Measurements from ENCODE around the gene NCF1. TPM values are rescaled to one million over a fixed set of nuclear protein-coding genes. Genes with fewer than 3 reads are reported as not detected.
A peak's percentile ranks its signal among the peaks of the same experiment; 100 is the strongest.
"Not testable (repeated sequence)": the region's sequence is repeated elsewhere in the genome, so short reads cannot be mapped to it uniquely, and the experiment has no call there.

NCF1 gene
- total and polyA plus RNA-seq, 2 donors from 2014 or later: 0.92 to 8.4 TPM

DNA sequence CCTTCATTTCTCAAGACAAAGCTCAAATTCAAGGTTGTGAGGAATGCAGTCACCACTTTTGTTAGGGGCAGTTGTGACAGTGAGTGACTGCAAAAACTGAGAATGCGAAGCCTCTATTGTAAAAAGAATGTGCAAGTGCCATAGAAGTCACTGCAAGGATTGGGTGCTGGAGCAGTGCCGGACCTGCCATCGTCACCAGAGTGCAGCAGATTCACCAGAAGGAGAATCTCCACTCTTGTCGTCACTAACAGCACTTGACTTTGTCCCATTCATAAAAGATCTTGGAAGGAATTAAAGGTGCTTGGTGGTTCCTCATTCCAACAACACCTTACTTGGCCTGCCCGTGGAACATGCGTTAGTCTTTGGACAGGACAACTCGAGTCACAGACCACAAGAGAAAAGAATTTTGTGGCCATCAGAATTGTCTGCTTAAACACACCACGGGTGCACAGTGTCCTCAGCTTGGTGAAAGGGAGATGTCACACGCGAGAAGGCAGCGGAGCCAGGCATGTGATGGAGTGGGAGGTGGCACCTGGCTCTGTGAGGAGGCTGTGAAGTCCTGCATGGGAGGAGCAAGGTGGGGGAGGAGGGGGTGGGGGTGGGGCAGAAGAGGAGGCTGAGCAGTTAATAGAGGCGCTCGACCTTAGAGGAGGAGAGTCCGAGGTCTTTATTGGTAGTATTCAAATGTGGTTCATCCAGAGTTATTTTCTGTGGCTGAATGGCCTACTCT lies 33.7 kb upstream of the NCF1 start:
- H3K4me3 ChIP-seq (ENCODE audit: low read length in 3 of 3); H3K27me3 ChIP-seq (ENCODE audit: control insufficient read depth, insufficient read depth, low read length); H3K9me3 ChIP-seq (ENCODE audit: control insufficient read depth in 2 of 3, insufficient read depth in 1 of 3, low read length in 3 of 3); intact Hi-C loops (cut with DNase I); H3K4me1 ChIP-seq (ENCODE audit: control insufficient read depth in 2 of 3, insufficient read depth in 2 of 3, low read depth in 1 of 3, low read length in 3 of 3); H3K27ac ChIP-seq (ENCODE audit: low read depth in 2 of 2, low read length in 2 of 2); H3K9ac ChIP-seq (ENCODE audit: low read length in 3 of 3); DNase-seq; H3K36me3 ChIP-seq (ENCODE audit: control insufficient read depth in 2 of 3, insufficient read depth in 3 of 3, low read length in 3 of 3); FAIRE-seq: not testable (repeated sequence)

DNA sequence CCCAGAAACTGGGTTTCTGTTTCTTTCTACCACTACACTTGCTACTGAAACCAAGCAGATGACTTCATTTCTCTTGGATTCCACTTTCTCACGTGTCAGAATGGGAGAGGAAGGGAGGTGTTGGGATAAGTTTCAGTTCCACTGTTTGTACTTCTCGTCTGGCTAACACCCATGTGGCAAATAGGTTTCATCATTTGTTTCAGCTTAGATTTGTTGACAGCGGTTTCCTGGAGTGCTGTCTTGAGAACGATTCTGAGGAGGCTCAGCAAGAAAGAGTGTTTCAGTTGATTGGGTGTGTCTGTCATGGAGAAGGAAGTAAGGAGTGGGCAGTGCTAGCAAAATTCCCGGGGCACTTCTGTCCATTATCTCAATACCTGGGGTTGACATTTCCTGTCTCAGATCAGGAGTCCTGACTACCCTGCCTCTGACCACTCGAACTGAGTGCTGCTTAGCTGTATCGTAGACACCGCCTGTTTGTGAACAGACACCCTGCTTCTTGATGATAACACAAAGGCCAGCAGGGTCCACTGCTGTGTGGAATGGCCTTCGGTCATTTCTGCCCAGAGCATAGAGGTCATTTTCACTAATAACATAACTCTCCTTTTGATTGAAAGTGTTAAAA lies 29.8 kb upstream of the NCF1 start:
- FAIRE-seq; H3K4me3 ChIP-seq (ENCODE audit: low read length in 3 of 3); H3K9me3 ChIP-seq (ENCODE audit: control insufficient read depth in 2 of 3, insufficient read depth in 1 of 3, low read length in 3 of 3); H3K4me1 ChIP-seq (ENCODE audit: control insufficient read depth in 2 of 3, insufficient read depth in 2 of 3, low read depth in 1 of 3, low read length in 3 of 3); H3K27ac ChIP-seq (ENCODE audit: low read depth in 2 of 2, low read length in 2 of 2); H3K27me3 ChIP-seq (ENCODE audit: control insufficient read depth, insufficient read depth, low read length); H3K9ac ChIP-seq (ENCODE audit: low read length in 3 of 3); intact Hi-C loops (cut with DNase I); H3K36me3 ChIP-seq (ENCODE audit: control insufficient read depth in 2 of 3, insufficient read depth in 3 of 3, low read length in 3 of 3); DNase-seq: not testable (repeated sequence)

- H3K36me3 ChIP-seq (ENCODE audit: control insufficient read depth in 2 of 3, insufficient read depth in 3 of 3, low read length in 3 of 3); DNase-seq; intact Hi-C loops (cut with DNase I); H3K9me3 ChIP-seq (ENCODE audit: control insufficient read depth in 2 of 3, insufficient read depth in 1 of 3, low read length in 3 of 3); H3K4me1 ChIP-seq (ENCODE audit: control insufficient read depth in 2 of 3, insufficient read depth in 2 of 3, low read depth in 1 of 3, low read length in 3 of 3); H3K27me3 ChIP-seq (ENCODE audit: control insufficient read depth, insufficient read depth, low read length); H3K27ac ChIP-seq (ENCODE audit: low read depth in 2 of 2, low read length in 2 of 2); H3K4me3 ChIP-seq (ENCODE audit: low read length in 3 of 3); H3K9ac ChIP-seq (ENCODE audit: low read length in 3 of 3); FAIRE-seq: not testable (repeated sequence)
Observed at GRCh38 chr7:74753921-74754482, 19.8 kb upstream of the NCF1 start.

GRCh38 chr7:74756673-74757072 lies 17.1 kb upstream of the NCF1 start:
- H3K27me3 ChIP-seq (ENCODE audit: control insufficient read depth, insufficient read depth, low read length); H3K9ac ChIP-seq (ENCODE audit: low read length in 3 of 3); H3K9me3 ChIP-seq (ENCODE audit: control insufficient read depth in 2 of 3, insufficient read depth in 1 of 3, low read length in 3 of 3); FAIRE-seq; H3K4me1 ChIP-seq (ENCODE audit: control insufficient read depth in 2 of 3, insufficient read depth in 2 of 3, low read depth in 1 of 3, low read length in 3 of 3); H3K27ac ChIP-seq (ENCODE audit: low read depth in 2 of 2, low read length in 2 of 2); H3K36me3 ChIP-seq (ENCODE audit: control insufficient read depth in 2 of 3, insufficient read depth in 3 of 3, low read length in 3 of 3); H3K4me3 ChIP-seq (ENCODE audit: low read length in 3 of 3); intact Hi-C loops (cut with DNase I): not testable (repeated sequence)
- DNase-seq: peak in 1 of 5 donors; percentile 14

- intact Hi-C loops (cut with DNase I); H3K9ac ChIP-seq (ENCODE audit: low read length in 3 of 3); H3K27me3 ChIP-seq (ENCODE audit: control insufficient read depth, insufficient read depth, low read length); H3K9me3 ChIP-seq (ENCODE audit: control insufficient read depth in 2 of 3, insufficient read depth in 1 of 3, low read length in 3 of 3); H3K4me3 ChIP-seq (ENCODE audit: low read length in 3 of 3); H3K27ac ChIP-seq (ENCODE audit: low read depth in 2 of 2, low read length in 2 of 2); FAIRE-seq; DNase-seq; H3K36me3 ChIP-seq (ENCODE audit: control insufficient read depth in 2 of 3, insufficient read depth in 3 of 3, low read length in 3 of 3); H3K4me1 ChIP-seq (ENCODE audit: control insufficient read depth in 2 of 3, insufficient read depth in 2 of 3, low read depth in 1 of 3, low read length in 3 of 3): not testable (repeated sequence)
Observed at GRCh38 chr7:74758268-74758667, 15.5 kb upstream of the NCF1 start.

- H3K9me3 ChIP-seq (ENCODE audit: control insufficient read depth in 2 of 3, insufficient read depth in 1 of 3, low read length in 3 of 3); H3K27ac ChIP-seq (ENCODE audit: low read depth in 2 of 2, low read length in 2 of 2); H3K4me1 ChIP-seq (ENCODE audit: control insufficient read depth in 2 of 3, insufficient read depth in 2 of 3, low read depth in 1 of 3, low read length in 3 of 3); intact Hi-C loops (cut with DNase I); DNase-seq; H3K9ac ChIP-seq (ENCODE audit: low read length in 3 of 3); H3K36me3 ChIP-seq (ENCODE audit: control insufficient read depth in 2 of 3, insufficient read depth in 3 of 3, low read length in 3 of 3); H3K4me3 ChIP-seq (ENCODE audit: low read length in 3 of 3); FAIRE-seq; H3K27me3 ChIP-seq (ENCODE audit: control insufficient read depth, insufficient read depth, low read length): not testable (repeated sequence)
Observed at GRCh38 chr7:74758982-74759381, 14.8 kb upstream of the NCF1 start.

DNA sequence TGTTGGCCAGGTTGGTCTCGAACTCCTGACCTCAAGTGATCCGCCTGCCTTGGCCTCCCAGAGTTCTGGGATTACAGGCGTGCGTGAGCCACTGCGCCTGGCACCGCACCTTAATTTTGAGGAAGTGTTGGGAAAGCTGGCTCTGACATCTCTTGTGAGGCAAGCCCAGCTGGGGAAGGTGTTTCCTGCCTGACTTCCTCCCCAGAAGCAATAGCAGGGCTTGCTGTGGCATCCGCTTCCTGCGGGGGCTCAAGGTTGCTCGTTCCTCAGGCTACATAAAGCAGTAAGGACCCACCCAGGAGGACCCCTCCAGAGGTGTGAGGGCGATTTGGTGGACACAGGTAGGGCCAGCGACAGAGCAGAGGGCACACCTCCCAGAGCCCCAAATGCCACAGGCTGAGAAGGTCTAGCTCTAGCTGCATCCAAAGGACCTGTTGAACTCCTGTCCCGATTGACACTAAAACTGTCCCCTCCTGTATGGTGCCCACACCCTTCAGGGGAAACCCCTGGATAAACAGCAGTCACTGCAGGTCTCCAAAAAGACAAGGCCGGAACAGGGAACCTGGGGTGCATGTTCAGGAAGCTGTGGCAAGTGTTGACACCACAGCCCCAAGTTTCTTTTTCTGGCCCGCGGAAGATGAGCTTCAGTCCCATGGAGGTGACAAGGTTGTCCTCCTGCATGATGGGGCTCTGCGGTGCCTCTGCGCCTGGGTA lies 8.4 kb upstream of the NCF1 start:
- H3K36me3 ChIP-seq (ENCODE audit: control insufficient read depth in 2 of 3, insufficient read depth in 3 of 3, low read length in 3 of 3); H3K4me3 ChIP-seq (ENCODE audit: low read length in 3 of 3); H3K9me3 ChIP-seq (ENCODE audit: control insufficient read depth in 2 of 3, insufficient read depth in 1 of 3, low read length in 3 of 3); H3K4me1 ChIP-seq (ENCODE audit: control insufficient read depth in 2 of 3, insufficient read depth in 2 of 3, low read depth in 1 of 3, low read length in 3 of 3); DNase-seq; H3K9ac ChIP-seq (ENCODE audit: low read length in 3 of 3); H3K27me3 ChIP-seq (ENCODE audit: control insufficient read depth, insufficient read depth, low read length); FAIRE-seq; intact Hi-C loops (cut with DNase I); H3K27ac ChIP-seq (ENCODE audit: low read depth in 2 of 2, low read length in 2 of 2): not testable (repeated sequence)

GRCh38 chr7:74766509-74766908 lies 7.3 kb upstream of the NCF1 start:
- not testable (repeated sequence) for FAIRE-seq; H3K4me1 ChIP-seq (ENCODE audit: control insufficient read depth in 2 of 3, insufficient read depth in 2 of 3, low read depth in 1 of 3, low read length in 3 of 3); H3K27ac ChIP-seq (ENCODE audit: low read depth in 2 of 2, low read length in 2 of 2)

More at GRCh38 chr7:74766509-74766908, 7.3 kb upstream of the NCF1 start:
- intact Hi-C loops (cut with DNase I); H3K9me3 ChIP-seq (ENCODE audit: control insufficient read depth in 2 of 3, insufficient read depth in 1 of 3, low read length in 3 of 3); H3K36me3 ChIP-seq (ENCODE audit: control insufficient read depth in 2 of 3, insufficient read depth in 3 of 3, low read length in 3 of 3); H3K27me3 ChIP-seq (ENCODE audit: control insufficient read depth, insufficient read depth, low read length); H3K4me3 ChIP-seq (ENCODE audit: low read length in 3 of 3); DNase-seq; H3K9ac ChIP-seq (ENCODE audit: low read length in 3 of 3): not testable (repeated sequence)

All from kidney (tissue), 11 donors.